Measurements from ENCODE around the gene ZBTB37. TPM values are rescaled to one million over a fixed set of nuclear protein-coding genes. Genes with fewer than 3 reads are reported as not detected.
"Not testable (repeated sequence)": the region's sequence is repeated elsewhere in the genome, so short reads cannot be mapped to it uniquely, and the experiment has no call there.

Gene ZBTB37
- total RNA-seq, 1 donor from 2014 or later: 11.7 TPM

GRCh38 chr1:173856014-173856413, 12.2 kb upstream of the ZBTB37 start:
- DNase-seq: no peak
- Mint-ChIP-seq H3K27ac (ENCODE audit: unreplicated experiment) (no peak overlapping the region), H3K4me3 (ENCODE audit: unreplicated experiment) (no peak overlapping the region), H3K9me3 (ENCODE audit: unreplicated experiment) (no peaks in the 10 kb centered on the region), H3K4me1 (ENCODE audit: low read depth, unreplicated experiment) (peaks cover 3% of the 10 kb centered on the region), H3K27me3 (ENCODE audit: unreplicated experiment) (no peaks in the 10 kb centered on the region), H3K36me3 (ENCODE audit: unreplicated experiment) (no peaks in the 10 kb centered on the region)
- no peak for TF ChIP-seq CTCF (IDR thresholded peaks at IDR 0.05; ENCODE audit: partially characterized antibody, unreplicated experiment)

GRCh38 chr1:173856903-173857302, 11.3 kb upstream of the ZBTB37 start:
- no peak for TF ChIP-seq CTCF (IDR thresholded peaks at IDR 0.05; ENCODE audit: partially characterized antibody, unreplicated experiment)
- peaks cover under 1% of the 10 kb centered on the region for H3K9me3 Mint-ChIP-seq (ENCODE audit: unreplicated experiment)
- H3K27me3 Mint-ChIP-seq (ENCODE audit: unreplicated experiment): no peaks in the 10 kb centered on the region
- DNase-seq: no peak
- H3K4me3 Mint-ChIP-seq (ENCODE audit: unreplicated experiment): no peak overlapping the region
- peaks cover 3% of the 10 kb centered on the region for H3K4me1 Mint-ChIP-seq (ENCODE audit: low read depth, unreplicated experiment)
- H3K27ac Mint-ChIP-seq (ENCODE audit: unreplicated experiment): no peak overlapping the region
- H3K36me3 Mint-ChIP-seq (ENCODE audit: unreplicated experiment): no peaks in the 10 kb centered on the region

- peaks cover 2% of the 10 kb centered on the region for H3K9me3 Mint-ChIP-seq (ENCODE audit: unreplicated experiment)
- TF ChIP-seq CTCF (IDR thresholded peaks at IDR 0.05; ENCODE audit: partially characterized antibody, unreplicated experiment): no peak
- no peak overlapping the region for H3K4me3 Mint-ChIP-seq (ENCODE audit: unreplicated experiment)
- H3K27ac Mint-ChIP-seq (ENCODE audit: unreplicated experiment): no peak overlapping the region
- DNase-seq: no peak
- H3K4me1 Mint-ChIP-seq (ENCODE audit: low read depth, unreplicated experiment): no peaks in the 10 kb centered on the region
- H3K36me3 Mint-ChIP-seq (ENCODE audit: unreplicated experiment): no peaks in the 10 kb centered on the region
- no peaks in the 10 kb centered on the region for H3K27me3 Mint-ChIP-seq (ENCODE audit: unreplicated experiment)
Observed at GRCh38 chr1:173857363-173857917, 10.7 kb upstream of the ZBTB37 start.

DNA sequence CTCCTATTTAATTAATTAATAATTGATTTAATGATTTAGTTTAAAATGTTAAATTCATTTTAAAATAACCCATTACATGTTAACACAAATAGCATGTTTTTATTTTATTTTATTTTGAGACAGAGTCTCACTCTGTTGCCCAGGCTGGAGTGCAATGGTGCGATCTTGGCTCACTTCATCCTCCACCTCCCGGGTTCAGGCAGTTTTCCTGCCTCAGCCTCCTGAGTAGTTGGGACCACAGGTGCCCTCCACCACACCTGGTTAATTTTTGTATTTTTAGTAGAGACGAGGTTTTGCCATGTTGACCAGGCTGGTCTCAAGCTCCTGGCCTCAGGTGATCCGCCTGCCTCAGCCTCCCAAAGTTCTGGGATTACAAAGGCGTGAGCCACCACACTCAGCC, 8.6 kb upstream of the ZBTB37 start:
- H3K4me1 Mint-ChIP-seq (ENCODE audit: low read depth, unreplicated experiment); H3K4me3 Mint-ChIP-seq (ENCODE audit: unreplicated experiment); DNase-seq; H3K27me3 Mint-ChIP-seq (ENCODE audit: unreplicated experiment); H3K27ac Mint-ChIP-seq (ENCODE audit: unreplicated experiment); H3K9me3 Mint-ChIP-seq (ENCODE audit: unreplicated experiment); H3K36me3 Mint-ChIP-seq (ENCODE audit: unreplicated experiment): not testable (repeated sequence)

- H3K27ac Mint-ChIP-seq (ENCODE audit: unreplicated experiment): no peak overlapping the region
- peaks cover under 1% of the 10 kb centered on the region for H3K4me1 Mint-ChIP-seq (ENCODE audit: low read depth, unreplicated experiment)
- H3K36me3 Mint-ChIP-seq (ENCODE audit: unreplicated experiment): no peaks in the 10 kb centered on the region
- peaks cover 2% of the 10 kb centered on the region for H3K9me3 Mint-ChIP-seq (ENCODE audit: unreplicated experiment)
- no peaks in the 10 kb centered on the region for H3K27me3 Mint-ChIP-seq (ENCODE audit: unreplicated experiment)
- no peak for TF ChIP-seq CTCF (IDR thresholded peaks at IDR 0.05; ENCODE audit: partially characterized antibody, unreplicated experiment)
- H3K4me3 Mint-ChIP-seq (ENCODE audit: unreplicated experiment): no peak overlapping the region
- DNase-seq: no peak
Observed at GRCh38 chr1:173860065-173860464, 8.1 kb upstream of the ZBTB37 start.
